Measurements from ENCODE around the gene RPTOR. TPM values are rescaled to one million over a fixed set of nuclear protein-coding genes. Genes with fewer than 3 reads are reported as not detected.

Gene RPTOR
- total RNA-seq, 4 donors from 2014 or later = 18.7 to 35.4 (median 21.0) TPM

GRCh38 chr17:80605326-80606066, 60.9 kb downstream of the RPTOR start:
- TF ChIP-seq, protein P1, sequence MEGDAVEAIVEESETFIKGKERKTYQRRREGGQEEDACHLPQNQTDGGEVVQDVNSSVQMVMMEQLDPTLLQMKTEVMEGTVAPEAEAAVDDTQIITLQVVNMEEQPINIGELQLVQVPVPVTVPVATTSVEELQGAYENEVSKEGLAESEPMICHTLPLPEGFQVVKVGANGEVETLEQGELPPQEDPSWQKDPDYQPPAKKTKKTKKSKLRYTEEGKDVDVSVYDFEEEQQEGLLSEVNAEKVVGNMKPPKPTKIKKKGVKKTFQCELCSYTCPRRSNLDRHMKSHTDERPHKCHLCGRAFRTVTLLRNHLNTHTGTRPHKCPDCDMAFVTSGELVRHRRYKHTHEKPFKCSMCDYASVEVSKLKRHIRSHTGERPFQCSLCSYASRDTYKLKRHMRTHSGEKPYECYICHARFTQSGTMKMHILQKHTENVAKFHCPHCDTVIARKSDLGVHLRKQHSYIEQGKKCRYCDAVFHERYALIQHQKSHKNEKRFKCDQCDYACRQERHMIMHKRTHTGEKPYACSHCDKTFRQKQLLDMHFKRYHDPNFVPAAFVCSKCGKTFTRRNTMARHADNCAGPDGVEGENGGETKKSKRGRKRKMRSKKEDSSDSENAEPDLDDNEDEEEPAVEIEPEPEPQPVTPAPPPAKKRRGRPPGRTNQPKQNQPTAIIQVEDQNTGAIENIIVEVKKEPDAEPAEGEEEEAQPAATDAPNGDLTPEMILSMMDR (IDR thresholded peaks at IDR 0.05; ENCODE audit: low read depth) = no peak

DNA sequence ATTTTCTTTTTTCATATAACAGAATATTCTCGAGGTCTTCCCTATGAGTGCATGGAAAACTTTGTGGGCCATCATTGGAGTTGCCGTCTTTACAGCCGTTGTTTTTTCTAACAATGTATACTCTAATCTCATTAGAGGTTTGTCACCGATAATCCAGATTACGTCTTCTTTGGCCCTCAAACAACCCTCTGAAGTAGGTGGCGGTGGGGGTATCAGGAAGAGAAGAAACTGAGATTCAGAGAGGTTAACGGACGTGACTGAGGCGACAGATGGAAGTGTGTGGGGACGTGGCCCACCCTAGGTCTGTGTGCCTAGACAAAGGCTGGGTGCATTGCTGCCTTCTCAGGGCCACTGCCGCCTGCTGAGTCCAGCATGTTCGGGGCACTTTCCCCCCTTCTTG, 63.7 kb downstream of the RPTOR start:
- TF ChIP-seq, protein P1 (IDR thresholded peaks at IDR 0.05; ENCODE audit: low read depth) = no peak

- TF ChIP-seq, protein P1 (IDR thresholded peaks at IDR 0.05; ENCODE audit: low read depth) = no peak
Observed at GRCh38 chr17:80609757-80610156, 65.1 kb downstream of the RPTOR start.

DNA sequence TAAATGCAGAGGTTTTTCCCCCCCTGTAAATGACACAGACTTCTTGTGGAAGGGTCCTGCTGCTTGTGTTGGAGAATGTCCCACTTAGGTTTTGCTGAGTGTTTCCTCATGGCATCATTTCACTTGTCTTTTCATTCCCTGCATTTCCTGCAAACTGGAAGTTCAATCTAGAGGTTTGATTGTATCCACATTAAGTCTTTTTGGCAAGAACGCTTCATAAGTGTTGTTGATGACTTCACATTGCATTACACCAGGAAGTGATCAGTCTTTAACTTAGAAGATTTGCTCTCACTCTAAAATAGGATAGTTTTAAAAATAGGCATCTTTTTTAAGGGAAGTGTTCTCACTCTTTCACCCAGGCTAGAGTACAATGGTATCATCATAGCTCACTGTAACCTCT, 67.2 kb downstream of the RPTOR start:
- TF ChIP-seq, protein P1 (IDR thresholded peaks at IDR 0.05; ENCODE audit: low read depth) = no peak

DNA sequence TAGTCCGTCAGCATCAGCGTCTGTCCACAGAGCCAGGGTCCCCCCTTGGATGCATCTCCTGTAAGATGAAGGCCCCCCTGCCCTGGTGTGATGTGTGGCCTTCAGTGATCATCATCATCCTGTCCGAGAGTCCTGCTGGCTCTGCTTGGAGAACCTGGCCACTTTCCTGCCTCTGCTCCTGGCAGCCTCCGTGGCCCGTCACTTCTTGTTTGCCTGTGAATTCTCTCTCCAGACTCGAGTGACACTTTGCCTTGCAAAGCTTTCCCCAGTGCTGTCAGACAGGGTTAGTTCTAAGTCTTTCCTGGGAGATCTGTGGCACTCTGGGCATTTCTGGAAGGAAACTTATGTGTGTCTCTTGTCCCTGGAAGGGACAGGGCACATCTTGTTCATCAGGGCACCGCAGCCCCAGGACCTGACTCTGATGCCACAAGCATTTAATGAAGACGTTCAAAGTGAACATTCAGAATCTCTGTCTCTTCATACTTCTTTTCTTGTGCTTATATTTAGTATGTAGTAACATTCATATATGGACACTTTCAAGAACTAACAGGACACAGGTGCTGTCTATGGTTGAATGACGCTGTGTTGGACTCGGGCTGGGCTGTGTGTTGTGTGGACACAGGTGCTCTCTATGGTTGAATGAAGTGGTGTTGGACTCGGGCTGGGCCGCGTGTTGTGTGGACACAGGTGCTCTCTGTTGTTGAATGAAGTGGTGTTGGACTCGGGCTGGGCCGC, 68.5 kb downstream of the RPTOR start:
- TF ChIP-seq, protein P1 (IDR thresholded peaks at IDR 0.05; ENCODE audit: low read depth) = no peak

DNA sequence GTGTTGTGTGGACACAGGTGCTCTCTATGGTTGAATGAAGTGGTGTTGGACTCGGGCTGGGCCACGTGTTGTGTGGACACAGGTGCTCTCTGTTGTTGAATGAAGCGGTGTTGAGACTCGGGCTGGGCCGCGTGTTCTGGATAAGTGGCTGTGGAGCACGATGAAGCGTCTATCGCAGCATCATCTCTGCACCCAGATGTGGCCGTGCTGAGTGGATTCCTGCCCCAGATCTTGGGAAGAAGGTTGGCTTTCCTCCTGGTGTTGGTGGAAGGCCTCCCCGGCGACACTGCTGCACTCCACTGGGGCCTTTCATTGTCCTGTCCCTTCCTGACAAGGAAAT, 69.1 kb downstream of the RPTOR start:
- TF ChIP-seq, protein P1 (IDR thresholded peaks at IDR 0.05; ENCODE audit: low read depth) = no peak

- TF ChIP-seq, protein P1 (IDR thresholded peaks at IDR 0.05; ENCODE audit: low read depth) = no peak
Observed at GRCh38 chr17:80614332-80615047, 69.9 kb downstream of the RPTOR start.
